ENCODE results near the gene TOMM7. TPM values are rescaled to one million over a fixed set of nuclear protein-coding genes. Genes with fewer than 3 reads are reported as not detected.
A peak's percentile ranks its signal among the peaks of the same experiment; 100 is the strongest.

Gene TOMM7
- total RNA-seq, 1 experiment from 2014 or later, result 272 TPM

- TF ChIP-seq CTCF (IDR thresholded peaks at IDR 0.05; ENCODE audit: unreplicated experiment), result no peak
- BruUV-seq (replicated peaks), result no TSS peak
- H3K4me3 Mint-ChIP-seq (ENCODE audit: low read depth, unreplicated experiment), result no peak overlapping the region
- CTCF ChIA-PET, result no interaction called here
- no peaks in the 10 kb centered on the region for H3K9me3 Mint-ChIP-seq (ENCODE audit: low read depth, unreplicated experiment)
- no peak overlapping the region for H3K27ac Mint-ChIP-seq (ENCODE audit: unreplicated experiment)
- intact Hi-C loops (cut with micrococcal nuclease; ENCODE audit: unreplicated experiment), result loop anchor here (10.0 kb wide), 1 partner anchor 302 kb away; no protein-coding TSS in a partner anchor
- DNase-seq, result no peak
- H3K27me3 Mint-ChIP-seq (ENCODE audit: unreplicated experiment), result peaks cover 22% of the 10 kb centered on the region
- peaks cover 14% of the 10 kb centered on the region for H3K4me1 Mint-ChIP-seq (ENCODE audit: low read depth, unreplicated experiment)
- H3K36me3 Mint-ChIP-seq (ENCODE audit: insufficient read depth, unreplicated experiment), result peaks cover 56% of the 10 kb centered on the region
These were observed 33.8 kb upstream of the TOMM7 start for GRCh38 chr7:22856416-22856815.

GRCh38 chr7:22855049-22855392 is 32.4 kb upstream of the TOMM7 start:
- CTCF ChIA-PET, result interaction anchor here (1.2 kb wide), 1 partner anchor 14 kb away, joined by 3 read pairs; no protein-coding TSS in a partner anchor
- Mint-ChIP-seq H3K36me3 (ENCODE audit: insufficient read depth, unreplicated experiment) (peaks cover 53% of the 10 kb centered on the region), H3K27ac (ENCODE audit: unreplicated experiment) (peak overlapping the region; percentile 67), H3K27me3 (ENCODE audit: unreplicated experiment) (peaks cover 22% of the 10 kb centered on the region), H3K4me3 (ENCODE audit: low read depth, unreplicated experiment) (peak overlapping the region; percentile 89), H3K4me1 (ENCODE audit: low read depth, unreplicated experiment) (peaks cover 14% of the 10 kb centered on the region), H3K9me3 (ENCODE audit: low read depth, unreplicated experiment) (no peaks in the 10 kb centered on the region)
- intact Hi-C loops (cut with micrococcal nuclease; ENCODE audit: unreplicated experiment), result loop anchor here (2.0 to 10.0 kb wide), 2 partner anchors 200 to 300 kb away; no protein-coding TSS in a partner anchor
- BruUV-seq (replicated peaks), result TSS peak; percentile 59
- TF ChIP-seq CTCF (IDR thresholded peaks at IDR 0.05; ENCODE audit: unreplicated experiment), result no peak
- DNase-seq, result no peak

DNA sequence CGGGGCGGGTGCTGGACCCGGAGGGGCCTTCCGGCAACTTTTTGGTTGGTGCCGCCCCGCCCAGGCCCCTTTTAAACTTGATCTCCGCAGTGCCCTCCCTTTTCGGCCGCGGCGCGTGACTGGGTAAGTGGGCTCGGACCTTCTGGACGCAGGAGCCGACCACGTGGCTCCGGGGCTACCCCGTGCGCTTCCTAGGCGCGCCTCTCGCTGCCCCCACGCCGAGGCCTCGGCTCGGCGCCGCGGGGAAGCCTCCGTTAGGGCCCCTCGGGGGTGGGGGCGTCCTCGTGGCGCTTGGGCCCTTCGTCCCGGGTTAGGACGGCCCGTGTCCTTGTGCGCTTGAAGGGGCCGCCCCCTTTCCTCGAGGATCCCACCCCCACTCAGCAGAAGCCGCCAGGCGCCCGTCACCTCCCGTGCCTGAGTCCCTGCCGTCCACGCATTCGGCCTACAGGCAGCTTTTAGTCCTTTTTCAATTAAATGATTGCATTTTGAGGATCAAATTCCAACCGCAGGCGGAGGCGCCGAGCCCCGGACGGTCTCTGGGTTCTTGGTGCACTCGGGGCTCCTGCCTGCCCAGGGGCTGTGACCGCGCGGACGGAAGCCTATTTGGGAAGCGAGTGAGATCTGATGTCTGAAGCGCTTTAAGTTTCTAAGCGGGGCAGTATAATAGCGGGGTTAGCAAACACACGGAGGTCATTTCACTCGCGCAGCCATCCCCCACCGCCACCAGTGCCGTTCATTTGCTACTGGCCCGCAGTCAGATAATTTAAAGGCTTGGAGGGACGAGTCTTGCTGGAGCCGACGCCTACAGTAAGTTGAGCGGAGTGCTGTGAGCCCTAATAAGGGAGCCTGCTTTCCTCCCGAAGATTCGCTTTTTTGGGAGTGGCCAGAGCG is 31.8 kb upstream of the TOMM7 start:
- Mint-ChIP-seq H3K27me3 (ENCODE audit: unreplicated experiment) (peaks cover 22% of the 10 kb centered on the region), H3K4me1 (ENCODE audit: low read depth, unreplicated experiment) (peaks cover 14% of the 10 kb centered on the region), H3K4me3 (ENCODE audit: low read depth, unreplicated experiment) (peak overlapping the region; percentile 89), H3K9me3 (ENCODE audit: low read depth, unreplicated experiment) (no peaks in the 10 kb centered on the region), H3K36me3 (ENCODE audit: insufficient read depth, unreplicated experiment) (peaks cover 49% of the 10 kb centered on the region), H3K27ac (ENCODE audit: unreplicated experiment) (peak overlapping the region; percentile 67)
- CTCF ChIA-PET, result no interaction called here
- peak; percentile 99 for TF ChIP-seq CTCF (IDR thresholded peaks at IDR 0.05; ENCODE audit: unreplicated experiment)
- BruUV-seq (replicated peaks), result no TSS peak
- DNase-seq, result peak; percentile 86
- intact Hi-C loops (cut with micrococcal nuclease; ENCODE audit: unreplicated experiment), result loop anchor here (2.0 to 10.0 kb wide), 2 partner anchors 200 to 300 kb away; no protein-coding TSS in a partner anchor

- Mint-ChIP-seq H3K27ac (ENCODE audit: unreplicated experiment) (peak overlapping the region; percentile 67), H3K9me3 (ENCODE audit: low read depth, unreplicated experiment) (no peaks in the 10 kb centered on the region), H3K4me3 (ENCODE audit: low read depth, unreplicated experiment) (peak overlapping the region; percentile 89), H3K27me3 (ENCODE audit: unreplicated experiment) (peaks cover 22% of the 10 kb centered on the region), H3K36me3 (ENCODE audit: insufficient read depth, unreplicated experiment) (peaks cover 45% of the 10 kb centered on the region), H3K4me1 (ENCODE audit: low read depth, unreplicated experiment) (peaks cover 10% of the 10 kb centered on the region)
- BruUV-seq (replicated peaks), result no TSS peak
- CTCF ChIA-PET, result interaction anchor here (0.7 to 0.8 kb wide), 2 partner anchors 36 to 105 kb away, joined by 3 read pairs; no protein-coding TSS in a partner anchor
- DNase-seq, result no peak
- intact Hi-C loops (cut with micrococcal nuclease; ENCODE audit: unreplicated experiment), result loop anchor here (2.0 to 10.0 kb wide), 2 partner anchors 201 to 299 kb away; no protein-coding TSS in a partner anchor
- TF ChIP-seq CTCF (IDR thresholded peaks at IDR 0.05; ENCODE audit: unreplicated experiment), result no peak
These were observed 31.1 kb upstream of the TOMM7 start for GRCh38 chr7:22853674-22854157.
